H1 (cell line): Measurements from ENCODE around the gene SLC8A1. TPM values are rescaled to one million over a fixed set of nuclear protein-coding genes. Genes with fewer than 3 reads are reported as not detected.

ENCODE experiments used
- BACH1 ChIP-seq: IDR thresholded peaks from 2 replicates; pipeline ENCODE4 v1.6.1; 2012; ENCODE audit warnings: low read length, improper control_type of control experiment
- EGR1 ChIP-seq: IDR thresholded peaks from 2 replicates; pipeline ENCODE4 v1.6.1; 2011; ENCODE audit warnings: low read depth, low read length, borderline replicate concordance
- EZH2 ChIP-seq: fragments of 200-600 bp; sonication (generic); IDR thresholded peaks from 2 replicates; pipeline ENCODE4 v1.7.1; 2012; ENCODE audit warnings: low read depth, mild to moderate bottlenecking, moderate library complexity, low read length, inconsistent platforms; ENCODE audit not compliant: severe bottlenecking
- HDAC2 ChIP-seq, 2 experiments: fragments of 300-600 bp in 1 of 2; sonication (generic) in 1 of 2; IDR thresholded peaks; 2 replicates each; pipeline ENCODE4 v1.6.1; 2011 to 2012; ENCODE audit warnings: low read depth in 2 of 2, low read length in 2 of 2, mild to moderate bottlenecking in 2 of 2, moderate library complexity in 2 of 2, borderline replicate concordance in 1 of 2, inconsistent platforms in 1 of 2
- SP2 ChIP-seq: IDR thresholded peaks from 2 replicates; pipeline ENCODE4 v1.6.1; 2012; ENCODE audit warnings: mild to moderate bottlenecking, low read length, inconsistent platforms
- polyA plus RNA-seq, 7 experiments: library from polyadenylated mRNA; depleted of rRNA in 3 of 7; stranded (reverse) in 5 of 7; unstranded in 2 of 7; fragments of >200 nt in 5 of 7; fragments of 200-250 nt in 2 of 7; gene quantifications; 1 replicate in 5 of 7; 2 replicates in 1 of 7; 4 replicates in 1 of 7; pipeline versions ENCODE4 v1.2.1 to v1.2.3, GENCODE V29; 2011 to 2013; ENCODE audit warnings: missing spikeins in 2 of 7, mixed read lengths in 2 of 7
- total RNA-seq: library from RNA; stranded (reverse); fragmentation: NEBNext Ultra II Directional; extraction: Animal tissue kit (Norgen Biotek cat#: 25700); gene quantifications from 2 replicates; pipeline ENCODE4 v1.2.1, GENCODE V29; 2021

The SLC8A1 gene
- total and polyA plus RNA-seq, 2 of the 8 experiments (the other 6 are each of a cell fraction or from before 2014, with no cell fraction given), result 0.68 to 3.6 TPM

DNA sequence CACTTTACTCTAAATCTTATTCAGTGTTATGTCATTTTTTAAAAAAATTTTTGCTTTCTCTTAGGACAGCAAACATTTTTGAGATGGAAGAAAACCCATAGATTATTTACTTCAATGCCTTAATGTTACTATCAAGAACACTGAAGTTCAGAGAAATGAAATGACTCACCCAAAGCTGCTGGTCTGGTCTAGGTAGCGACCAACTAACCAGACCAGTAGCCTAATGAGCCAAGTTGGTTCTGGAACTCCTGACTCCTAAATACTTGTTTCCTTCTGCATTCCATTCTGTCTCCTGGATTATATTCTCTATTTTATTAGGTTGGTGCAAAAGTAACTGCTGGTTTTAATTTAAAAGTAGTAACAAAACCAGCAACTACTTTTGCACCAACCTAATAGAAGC, 35.4 kb downstream of the SLC8A1 start (continued):
- TF ChIP-seq BACH1 (no peak), EGR1 (no peak), SP2 (no peak), EZH2 (no peak), HDAC2 (IDR thresholded peaks at IDR 0.05; ENCODE audit: borderline replicate concordance in 1 of 2, low read depth in 2 of 2, low read length in 2 of 2) (no peak)
